GM12878 (cell line): ENCODE data around the gene R3HDM2.

Experiments used
- CEBPB ChIP-seq, 2 experiments: fragments of 150-350 bp in 1 of 2; IDR thresholded peaks; 2 replicates each; pipeline ENCODE4 v1.6.1; 2012 to 2014; ENCODE audit warnings: low read depth in 2 of 2, low read length in 2 of 2, borderline replicate concordance in 1 of 2, inconsistent platforms in 1 of 2
- CHD2 ChIP-seq: IDR thresholded peaks from 2 replicates; pipeline ENCODE4 v1.6.1; 2011; ENCODE audit warnings: low read depth, low read length, improper control_type of control experiment, borderline replicate concordance
- CTCF ChIP-seq, 3 experiments: IDR thresholded peaks in 2 of 3; conservative IDR thresholded peaks in 1 of 3; 2 replicates each; pipeline ENCODE4 v1.5.1; 2011; ENCODE audit warnings: low read depth in 3 of 3, low read length in 3 of 3, mild to moderate bottlenecking in 3 of 3, control low read depth in 2 of 3, moderate library complexity in 2 of 3, inconsistent platforms in 1 of 3, mixed read lengths in 1 of 3; ENCODE audit not compliant: control insufficient read depth in 2 of 3, insufficient read depth in 1 of 3; ENCODE audit errors: extremely low read depth in 1 of 3
- ETV6 ChIP-seq, 2 experiments: fragments of 450-650 bp in 1 of 2; IDR thresholded peaks in 1 of 2; conservative IDR thresholded peaks in 1 of 2; 2 replicates each; pipeline ENCODE4 v1.6.1; 2014; ENCODE audit warnings: antibody characterized with exemption in 1 of 2, borderline replicate concordance in 1 of 2, low read depth in 1 of 2, mild to moderate bottlenecking in 1 of 2, moderate library complexity in 1 of 2
- EZH2 ChIP-seq: IDR thresholded peaks from 2 replicates; pipeline ENCODE4 v1.6.1; 2012; ENCODE audit warnings: low read depth, mild to moderate bottlenecking, control low read depth, inconsistent platforms, low read length, borderline replicate concordance; ENCODE audit not compliant: control insufficient read depth
- GABPA ChIP-seq: IDR thresholded peaks from 2 replicates; pipeline ENCODE4 v1.6.1; 2014; ENCODE audit warnings: antibody characterized with exemption, low read depth, mild to moderate bottlenecking, inconsistent platforms
- JUND ChIP-seq: IDR thresholded peaks from 2 replicates; pipeline ENCODE4 v1.6.1; 2012; ENCODE audit warnings: low read depth, mild to moderate bottlenecking, low read length, improper control_type of control experiment, moderate library complexity
- MAX ChIP-seq: IDR thresholded peaks from 2 replicates; pipeline ENCODE4 v1.6.1; 2012; ENCODE audit warnings: low read depth, low read length, improper control_type of control experiment
- RAD21 ChIP-seq: IDR thresholded peaks from 2 replicates; pipeline ENCODE4 v1.6.1; 2011; ENCODE audit warnings: mild to moderate bottlenecking, low read depth, low read length, moderate library complexity; ENCODE audit not compliant: insufficient read depth
- RFX5 ChIP-seq: IDR thresholded peaks from 2 replicates; pipeline ENCODE4 v1.6.1; 2011; ENCODE audit warnings: low read depth, low read length, improper control_type of control experiment
- SP1 ChIP-seq: IDR thresholded peaks from one replicate; pipeline ENCODE4 v1.6.1; 2011; ENCODE audit warnings: low read depth, low read length
- ZNF24 ChIP-seq: fragments of 450-650 bp; IDR thresholded peaks from 2 replicates; pipeline ENCODE4 v1.6.1; 2017; ENCODE audit warnings: antibody characterized with exemption, mild to moderate bottlenecking

GRCh38 chr12:57462912-57463253 is 32.0 kb upstream of the R3HDM2 start:
- TF ChIP-seq RAD21 (no peak), RFX5 (no peak), GABPA (no peak), ZNF24 (no peak), CTCF (IDR thresholded peaks at IDR 0.05 in 2 of 3, conservative IDR thresholded peaks at IDR 0.05 in 1 of 3; ENCODE audit: control insufficient read depth in 2 of 3, extremely low read depth in 1 of 3, insufficient read depth in 1 of 3, low read depth in 3 of 3, low read length in 3 of 3) (no peak), CHD2 (no peak), SP1 (no peak), ETV6 (conservative IDR thresholded peaks at IDR 0.05 in 1 of 2, IDR thresholded peaks at IDR 0.05 in 1 of 2; ENCODE audit: borderline replicate concordance in 1 of 2, low read depth in 1 of 2) (no peak), CEBPB (IDR thresholded peaks at IDR 0.05; ENCODE audit: borderline replicate concordance in 1 of 2, low read depth in 2 of 2, low read length in 2 of 2) (no peak), MAX (no peak), JUND (no peak), EZH2 (no peak)
